Frontal cortex (tissue), 4 donors: Measurements from ENCODE around the gene TBC1D19. TPM values are rescaled to one million over a fixed set of nuclear protein-coding genes. Genes with fewer than 3 reads are reported as not detected.

Experiments used
- DNase-seq, 2 donors: peaks; one replicate each; pipeline ENCODE4 v3.0.0; 2012; ENCODE audit warnings: low spot score in 2 of 2
- FAIRE-seq: peaks from 2 replicates; lab custom pipeline; 2012; peaks lifted over from hg19 to GRCh38; lab: Jason Lieb, UNC
- total RNA-seq: library from RNA; depleted of rRNA; stranded (reverse); fragments of >200 nt; gene quantifications from one replicate; pipeline ENCODE4 v1.2.3, GENCODE V29; 2014
- donor health status: control.
- donor health status: control.
- donor health status: control.

The TBC1D19 gene
- total RNA-seq, 1 donor from 2014 or later: 111 TPM

DNA sequence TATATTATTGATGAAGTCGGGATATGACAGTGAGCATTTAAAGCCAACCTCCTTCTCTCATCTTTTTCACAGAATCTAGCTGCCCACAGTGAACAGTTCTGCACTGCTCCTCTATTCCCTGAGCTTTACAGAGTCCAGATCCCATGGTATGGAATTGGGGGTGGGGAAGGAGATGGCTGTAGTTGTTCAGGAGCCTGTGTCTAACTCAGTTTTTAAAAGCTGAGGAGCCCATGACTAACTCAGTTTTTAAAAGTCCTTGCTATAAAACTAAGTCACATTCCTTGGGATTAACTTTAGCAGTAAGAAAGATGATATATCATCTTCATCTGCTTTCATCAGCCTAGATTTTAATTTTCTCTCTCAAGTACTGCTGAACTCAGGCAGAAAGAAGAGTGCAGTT is 180.3 kb downstream of the TBC1D19 start:
- DNase-seq: no peak
- FAIRE-seq: no peak

DNA sequence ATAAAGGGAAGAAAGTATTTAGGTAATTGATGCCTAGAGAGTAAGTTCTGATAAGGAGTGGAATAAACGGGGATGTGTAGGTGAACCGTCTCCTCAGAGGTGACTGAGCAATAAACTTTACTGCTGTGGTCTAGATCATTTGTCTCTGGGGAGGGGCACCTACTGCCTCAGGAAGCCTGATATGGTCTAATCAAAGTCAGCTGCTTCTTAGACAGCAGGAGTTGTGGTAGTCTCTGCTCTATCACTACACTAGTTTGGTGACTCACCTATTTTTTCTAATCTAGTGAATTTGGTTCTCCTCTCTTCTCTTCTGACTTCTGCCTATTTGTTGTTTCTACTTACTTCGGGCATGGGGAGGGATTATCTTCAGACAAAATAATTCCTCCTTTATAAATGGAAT is 181.6 kb downstream of the TBC1D19 start:
- FAIRE-seq (no peak), DNase-seq (no peak)

DNA sequence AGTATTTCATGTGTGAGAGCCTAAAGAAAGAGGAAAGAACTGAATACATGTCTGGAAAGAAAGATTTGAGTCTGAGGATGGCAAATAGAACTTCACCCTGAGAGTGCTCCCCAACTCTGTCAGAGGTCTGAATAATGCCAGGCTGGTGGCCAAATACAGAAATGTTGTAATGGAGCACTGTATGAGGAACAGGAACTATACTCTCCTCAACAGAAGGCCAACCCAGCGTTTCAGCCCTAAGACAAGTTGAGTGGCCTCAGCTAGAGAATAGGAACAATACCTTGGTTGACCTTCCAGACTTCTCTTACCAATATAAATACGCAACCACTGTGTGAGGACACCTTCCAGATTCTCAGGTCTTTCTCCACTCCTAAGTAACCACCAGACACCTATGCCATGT is 182.3 kb downstream of the TBC1D19 start:
- no peak for FAIRE-seq
- no peak for DNase-seq

DNA sequence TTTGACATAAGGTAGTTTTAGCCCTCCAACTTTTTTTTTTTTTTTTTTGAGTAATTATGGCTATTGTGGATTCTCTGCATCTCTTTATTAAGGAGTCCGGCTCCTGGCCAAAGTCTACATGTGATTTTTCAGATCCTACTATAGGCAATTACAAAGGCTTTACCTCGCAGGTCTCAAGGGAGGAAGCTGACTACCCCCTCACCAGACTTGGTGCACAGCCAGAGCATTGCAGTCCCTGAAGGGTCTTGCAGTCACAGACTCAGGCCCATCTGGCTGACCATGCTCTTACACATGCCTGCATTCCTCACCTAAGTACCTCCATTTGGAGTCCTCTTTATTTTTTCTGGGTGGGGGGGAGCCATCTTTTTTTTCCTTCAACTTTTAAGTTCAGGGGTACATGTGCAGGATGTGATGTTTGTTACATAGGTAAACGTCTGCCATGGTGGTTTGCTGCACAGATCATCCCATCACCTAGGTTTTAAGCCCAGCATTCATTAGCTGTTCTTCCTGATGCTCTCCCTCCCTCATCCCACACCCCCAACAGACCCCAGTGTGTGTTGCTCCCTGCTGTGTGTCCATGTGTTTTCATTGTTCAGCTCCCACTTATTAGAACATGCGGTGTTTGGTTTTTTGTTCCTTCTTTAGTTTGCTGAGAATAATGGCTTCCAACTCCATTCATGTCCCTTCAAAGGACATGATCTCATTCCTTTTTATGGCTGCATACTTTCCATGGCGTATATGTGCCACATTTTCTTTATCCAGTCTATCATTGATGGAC is 188.4 kb downstream of the TBC1D19 start:
- FAIRE-seq (no peak), DNase-seq (no peak)

DNA sequence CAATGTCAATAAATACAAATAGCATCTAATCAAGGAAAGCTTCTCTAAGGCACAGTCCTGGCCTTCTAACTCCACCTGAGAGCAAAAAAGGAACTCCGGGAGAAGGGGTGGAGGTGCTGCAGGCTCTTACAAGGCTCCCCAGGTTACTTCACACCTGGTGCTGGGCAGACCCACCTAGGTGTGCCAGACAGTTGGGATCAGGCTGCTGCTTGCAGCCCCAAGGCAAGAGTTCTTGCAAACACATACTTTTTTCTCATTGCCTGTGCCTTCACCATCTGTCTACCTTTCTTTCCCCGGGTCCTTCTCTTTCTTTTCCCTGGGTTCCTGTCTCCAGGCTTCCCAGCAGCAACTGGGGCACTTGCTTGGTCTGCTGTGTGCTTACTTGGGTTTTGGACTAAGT is 195.3 kb downstream of the TBC1D19 start:
- FAIRE-seq (no peak), DNase-seq (no peak)

DNA sequence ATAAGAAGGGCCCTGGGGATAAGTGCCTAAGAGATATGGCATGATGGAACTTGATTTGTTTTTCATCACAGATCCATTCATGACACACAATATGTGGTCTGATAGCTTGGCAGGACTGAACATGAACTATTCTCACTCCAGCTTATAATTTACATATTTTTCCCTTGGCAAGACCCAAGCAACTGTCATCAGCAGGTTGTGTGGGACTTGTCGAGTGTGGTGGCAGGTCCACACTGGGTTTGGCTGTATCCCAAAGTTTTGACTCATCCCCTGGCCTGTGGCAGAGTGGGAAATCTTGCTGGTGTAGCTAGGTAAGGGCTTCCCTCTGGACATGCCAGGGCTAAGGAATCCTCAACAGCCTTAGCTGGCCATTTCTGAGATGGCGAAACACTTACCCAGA is 195.8 kb downstream of the TBC1D19 start:
- FAIRE-seq (no peak), DNase-seq (no peak)

DNA sequence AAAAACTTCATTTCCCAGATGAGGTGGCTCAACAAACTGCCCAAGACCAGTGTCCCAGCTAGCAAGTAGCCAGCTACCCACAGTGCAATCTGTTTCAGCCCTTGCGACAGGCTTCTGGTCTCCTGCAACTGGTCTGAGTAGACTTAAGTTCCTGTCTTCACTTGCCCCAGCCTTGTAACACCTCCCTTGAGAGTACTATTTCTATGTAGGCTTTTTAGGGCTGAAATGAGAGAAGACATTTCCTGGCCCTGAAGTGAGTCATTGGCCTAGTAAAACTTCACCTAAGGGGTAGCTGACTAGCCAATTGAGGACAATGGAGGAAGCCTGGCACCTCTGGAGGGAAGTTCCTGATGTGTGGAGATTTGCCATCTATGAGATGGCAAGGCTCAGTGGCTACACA is 196.7 kb downstream of the TBC1D19 start:
- no peak for DNase-seq
- FAIRE-seq: no peak

DNA sequence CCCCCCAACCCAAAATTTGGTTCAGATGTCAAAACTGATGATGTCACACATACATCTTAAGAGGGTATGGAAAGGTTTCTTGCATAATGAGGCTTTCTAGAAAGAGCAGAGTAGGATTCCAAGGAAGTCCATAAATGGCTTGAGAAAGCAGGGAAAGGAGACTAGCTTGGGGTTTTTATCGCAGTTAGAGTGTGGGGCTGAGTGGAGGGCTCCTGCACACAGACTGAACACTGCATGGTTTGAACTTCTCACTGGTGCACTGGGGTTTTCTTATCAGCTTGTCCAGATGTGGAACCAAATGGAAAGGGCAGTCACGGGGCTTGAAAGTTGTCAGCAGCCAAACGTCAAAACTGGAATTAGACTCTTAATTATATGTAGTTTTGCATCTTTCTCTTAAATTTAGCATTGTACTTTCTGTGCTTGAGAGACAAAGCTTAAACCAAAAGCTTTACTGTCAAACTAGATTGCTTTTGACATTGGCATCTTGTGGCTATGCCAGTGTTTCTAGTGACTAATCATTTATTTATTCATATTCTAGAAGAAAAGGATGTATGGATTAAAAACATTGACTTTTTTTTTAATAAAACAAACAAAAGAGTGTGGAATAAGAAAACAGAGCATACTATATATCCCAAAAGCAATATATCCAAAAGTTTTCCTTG is 198.4 kb downstream of the TBC1D19 start:
- no peak for FAIRE-seq
- no peak for DNase-seq

DNA sequence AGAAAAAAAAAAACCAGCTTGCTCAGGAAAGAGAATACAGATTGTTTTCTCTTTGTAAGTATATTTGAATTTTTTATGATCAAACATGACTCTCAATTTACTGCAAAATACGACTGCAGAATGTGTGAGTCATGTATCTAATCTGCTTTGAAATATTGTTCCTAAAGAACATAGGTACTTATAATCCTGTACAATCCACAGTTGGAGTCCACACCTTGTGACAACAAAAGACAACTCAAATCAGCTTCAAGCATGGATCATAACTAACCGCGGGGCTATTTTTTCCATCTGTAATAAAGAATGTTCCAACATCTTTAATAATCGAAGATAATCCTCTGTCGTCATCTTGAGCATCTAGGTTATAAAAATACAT is 198.9 kb downstream of the TBC1D19 start:
- FAIRE-seq (no peak), DNase-seq (no peak)

DNA sequence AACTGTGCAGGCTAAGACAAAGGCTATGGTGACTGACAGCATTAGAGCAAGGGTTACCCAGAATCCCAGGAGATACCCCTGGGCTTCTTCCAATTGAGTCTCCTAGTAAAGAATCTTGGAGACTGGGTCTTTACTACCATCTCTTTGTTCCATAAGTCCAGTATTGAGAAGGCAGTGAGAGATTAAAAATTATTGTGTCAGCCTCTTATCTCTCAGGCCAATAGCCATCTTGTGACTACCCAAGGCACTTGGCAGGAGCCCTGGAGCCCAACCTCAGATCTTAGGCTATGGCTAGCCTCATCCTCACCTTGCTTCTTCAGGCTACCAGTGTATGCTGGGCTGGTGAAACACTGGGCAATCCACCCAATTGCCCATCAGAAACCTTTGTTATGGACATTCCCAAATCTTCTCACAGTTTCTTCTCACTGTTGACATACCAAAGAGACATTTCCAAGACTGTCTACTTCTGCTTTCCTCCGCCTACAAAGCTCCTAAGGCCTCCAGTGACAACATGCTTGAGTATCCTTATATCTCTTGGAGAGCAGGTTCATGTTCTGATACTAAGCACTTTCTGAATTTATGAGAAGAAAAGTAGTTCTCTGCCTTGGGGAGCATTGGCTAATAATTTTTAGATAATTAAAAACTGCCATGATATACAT is 200.5 kb downstream of the TBC1D19 start:
- DNase-seq: no peak
- FAIRE-seq: no peak

DNA sequence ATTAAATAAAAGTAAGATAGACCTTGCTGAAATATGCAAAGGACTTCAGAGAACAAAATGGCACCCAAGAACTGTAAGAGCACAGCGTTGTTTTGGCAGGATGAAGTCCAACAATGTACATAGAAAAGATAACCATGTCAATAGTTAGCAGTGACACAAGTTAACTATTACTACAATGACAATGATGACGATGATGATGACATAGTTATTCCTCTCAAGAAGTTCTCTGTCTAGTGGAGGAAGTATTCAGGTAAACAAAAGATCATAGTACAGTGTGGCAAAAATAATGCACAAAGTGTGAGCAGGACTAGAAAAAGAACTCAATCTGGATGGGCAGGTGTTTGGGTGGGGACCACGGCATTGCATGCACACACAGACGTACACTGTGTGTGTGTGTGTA is 201.4 kb downstream of the TBC1D19 start:
- FAIRE-seq (no peak), DNase-seq (no peak)

DNA sequence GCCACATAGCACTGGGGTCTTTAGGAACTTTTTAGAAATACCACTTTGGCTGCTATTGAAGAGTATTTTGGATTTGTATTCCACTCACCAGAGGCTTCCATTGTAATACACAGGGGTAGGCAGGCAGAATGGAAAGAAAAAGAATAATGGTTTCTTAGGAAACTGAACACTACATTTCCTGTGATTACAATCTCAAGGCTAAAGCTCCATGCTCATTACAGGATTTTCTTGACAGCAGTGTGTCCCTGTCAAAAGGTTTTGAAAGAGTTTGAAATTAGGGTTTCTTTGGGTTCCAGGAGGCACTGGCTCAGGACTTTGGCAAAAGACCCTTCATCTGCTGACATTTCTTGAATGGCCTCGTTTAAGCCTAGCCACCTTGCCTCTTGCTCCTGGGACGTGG is 201.9 kb downstream of the TBC1D19 start:
- no peak for FAIRE-seq
- DNase-seq: no peak

DNA sequence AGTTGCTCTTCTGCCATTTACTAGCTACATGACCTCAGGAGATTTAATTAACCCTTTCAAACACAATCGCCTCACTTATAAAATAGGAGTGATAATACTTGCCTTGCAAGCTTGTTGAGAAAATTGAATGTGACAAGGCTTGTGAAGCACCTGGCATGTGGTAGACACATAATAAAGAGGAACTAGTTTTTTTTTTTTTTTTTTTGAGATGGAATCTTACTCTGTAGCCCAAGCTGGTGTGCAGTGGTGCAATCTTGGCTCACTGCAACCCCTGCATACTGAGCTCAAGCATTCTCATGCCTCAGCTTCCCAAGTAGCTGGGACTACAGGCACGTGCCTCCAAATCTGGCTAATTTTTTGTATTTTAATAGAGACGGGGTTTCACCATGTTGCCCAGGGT is 203.0 kb downstream of the TBC1D19 start:
- DNase-seq (no peak), FAIRE-seq (no peak)

DNA sequence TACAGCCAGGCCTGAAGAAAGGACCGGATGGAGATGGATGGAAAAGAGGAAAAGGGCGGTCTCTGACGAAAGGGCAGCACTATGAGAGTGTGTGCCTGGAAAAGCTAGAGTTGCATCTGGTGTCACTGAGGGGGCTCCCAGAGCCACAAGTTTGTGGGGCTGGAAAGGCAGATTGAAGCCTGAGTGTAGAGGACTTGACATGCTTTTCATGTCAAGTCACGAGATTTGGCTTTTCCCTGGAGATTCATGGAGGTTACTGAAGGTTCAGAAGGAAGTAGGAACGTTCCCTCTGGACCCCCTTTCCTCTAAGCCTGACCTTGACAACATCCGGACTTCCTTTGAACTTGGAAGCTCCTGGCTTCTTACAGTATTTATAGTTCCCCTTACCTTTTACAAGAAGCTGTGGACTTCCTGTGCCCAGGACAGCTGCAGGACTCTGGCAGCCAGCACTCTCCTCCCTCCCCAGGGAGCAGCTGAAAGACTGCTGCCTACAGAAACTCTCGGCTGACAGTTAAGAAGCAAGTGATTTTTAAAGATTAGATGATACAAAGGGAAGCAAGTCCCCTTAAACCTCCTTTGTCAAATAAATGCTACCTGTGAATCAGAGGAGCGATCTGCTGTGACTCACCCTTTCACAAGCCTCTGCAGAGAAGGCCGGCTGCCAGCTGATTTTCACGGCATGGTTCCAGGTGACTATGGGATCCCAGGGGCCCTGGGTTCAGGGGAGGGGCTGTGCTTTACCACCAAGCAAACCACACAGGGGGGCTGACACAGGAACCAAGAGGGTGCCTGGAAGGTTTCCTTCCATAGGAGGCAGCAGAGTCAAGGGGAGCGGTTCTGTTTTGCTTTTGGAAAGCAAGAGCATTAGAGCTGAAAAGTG is 203.8 kb downstream of the TBC1D19 start:
- DNase-seq (no peak), FAIRE-seq (no peak)

DNA sequence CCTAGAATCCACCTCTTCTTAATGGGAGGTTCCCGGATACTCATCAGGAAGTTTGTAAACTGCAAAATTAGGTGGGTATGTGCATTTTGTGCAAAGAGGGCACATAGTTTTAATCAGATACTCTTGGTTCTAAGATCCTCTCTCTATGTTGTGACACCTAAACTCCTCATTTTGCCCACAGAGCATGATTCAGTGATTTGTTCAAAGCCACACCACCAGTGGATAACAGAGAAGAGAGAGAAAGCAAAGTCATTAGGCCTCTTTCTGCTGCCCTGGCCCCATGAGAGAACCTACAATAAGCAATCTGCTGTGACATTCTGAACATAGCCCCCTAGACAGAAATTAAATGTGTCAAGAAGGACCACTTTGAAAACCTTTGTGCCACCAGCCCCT is 204.5 kb downstream of the TBC1D19 start:
- FAIRE-seq (no peak), DNase-seq (no peak)

DNA sequence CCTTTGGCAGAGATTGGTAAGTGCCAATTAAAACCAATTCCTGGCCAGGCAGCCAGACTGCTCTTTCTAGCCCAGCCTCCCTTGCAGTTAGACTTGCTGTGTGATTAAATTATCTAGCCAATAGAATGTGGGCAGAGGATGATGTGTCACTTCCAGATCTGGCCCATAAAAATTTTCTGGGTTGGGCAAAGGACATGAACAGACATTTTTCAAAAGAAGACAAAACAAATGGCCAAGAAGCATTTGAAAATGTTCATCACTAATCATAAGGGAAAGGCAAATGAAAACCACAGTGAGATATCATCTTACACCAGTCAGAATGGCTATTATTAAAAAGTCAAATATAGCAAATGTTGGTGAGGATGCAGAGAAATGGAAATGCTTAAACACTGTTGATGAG is 205.3 kb downstream of the TBC1D19 start:
- FAIRE-seq: no peak
- no peak for DNase-seq

DNA sequence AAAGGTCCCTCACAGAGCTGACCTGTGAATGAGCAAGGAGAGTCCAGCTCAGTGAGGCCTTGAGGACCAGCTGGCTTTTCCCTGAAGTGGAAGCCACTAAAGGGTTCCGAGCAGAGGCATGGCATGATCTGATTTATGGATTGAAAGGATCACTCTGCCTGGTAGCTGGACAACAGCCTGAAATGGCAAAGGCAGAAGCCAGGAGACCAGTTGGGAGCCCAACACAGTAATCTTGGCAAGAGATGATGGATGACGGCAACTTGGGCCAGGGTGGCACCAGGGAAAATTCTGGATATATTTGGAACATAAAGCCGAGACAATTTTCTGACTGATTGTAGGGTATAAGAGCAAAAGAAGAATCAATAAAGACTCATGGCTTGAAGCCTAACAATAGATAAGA is 207.5 kb downstream of the TBC1D19 start:
- DNase-seq: no peak
- FAIRE-seq: no peak

DNA sequence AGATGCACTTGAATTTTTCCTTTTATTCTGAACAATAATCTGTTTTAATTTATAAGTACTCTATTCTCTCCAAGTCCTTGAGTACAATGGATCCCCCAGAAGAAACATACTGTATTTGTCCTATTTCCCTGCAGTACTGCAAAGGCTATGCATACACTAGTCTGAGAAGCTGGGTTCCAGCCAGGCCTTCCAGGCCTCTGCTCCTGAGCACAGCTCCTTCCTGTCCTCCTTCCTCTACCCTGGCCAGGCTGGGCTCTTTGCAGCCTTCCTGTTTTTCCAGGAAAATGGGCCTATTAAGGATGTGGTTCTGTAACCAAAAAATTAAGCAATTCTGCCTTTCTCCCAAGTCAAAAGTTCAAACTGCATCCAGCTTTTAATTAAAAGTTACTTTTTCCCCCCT is 208.8 kb downstream of the TBC1D19 start:
- FAIRE-seq (no peak), DNase-seq (no peak)

DNA sequence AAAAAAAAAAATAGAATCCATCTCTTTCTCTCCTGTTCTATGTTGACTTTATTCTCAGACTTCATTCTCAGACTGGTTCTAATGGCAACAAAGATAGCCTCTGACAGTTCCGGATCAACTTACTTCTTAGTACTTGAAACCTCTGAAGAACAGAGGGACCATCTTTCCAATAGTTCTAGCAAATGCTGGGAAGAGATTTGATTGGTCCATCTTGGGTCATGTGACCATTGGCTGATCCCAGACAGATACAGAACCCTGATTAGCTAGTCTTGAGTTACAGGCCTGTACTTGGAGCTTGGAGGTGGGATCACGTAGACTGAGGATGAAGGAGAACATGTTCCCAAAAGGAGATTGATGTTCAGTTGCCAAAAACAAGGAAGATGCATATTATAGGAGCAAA is 209.9 kb downstream of the TBC1D19 start:
- DNase-seq (no peak), FAIRE-seq (no peak)

DNA sequence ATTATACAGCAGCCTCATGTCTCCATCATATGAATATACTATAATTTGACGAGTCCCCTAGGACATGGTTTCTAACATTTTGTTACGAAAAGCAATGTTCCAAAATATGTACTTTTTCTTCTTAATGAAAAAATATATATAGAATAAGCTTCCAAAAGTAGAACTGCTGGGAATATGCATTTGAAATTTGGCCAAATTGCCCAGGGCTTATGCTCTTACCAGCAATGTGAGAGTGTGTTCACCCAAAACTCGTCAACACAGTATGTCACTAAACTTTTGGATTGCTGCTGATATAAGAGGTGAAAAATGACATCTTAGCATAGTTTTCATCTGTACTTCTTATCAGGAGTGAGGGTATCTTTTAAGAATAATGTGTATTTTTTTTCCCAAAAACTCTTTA is 212.2 kb downstream of the TBC1D19 start:
- DNase-seq: no peak
- no peak for FAIRE-seq
